Endodermal cell (in vitro differentiated cells): ENCODE results near the gene FGF14. TPM values are rescaled to one million over a fixed set of nuclear protein-coding genes. Genes with fewer than 3 reads are reported as not detected.

Experiments
- DNase-seq: peaks from one replicate; pipeline ENCODE4 v3.0.0-alpha.2; 2017
- H3K27ac ChIP-seq: 2 replicates; pipeline ENCODE4 v1.5.1; 2013; ENCODE audit warnings: mild to moderate bottlenecking, low read depth, low read length, moderate library complexity
- H3K27me3 ChIP-seq: 2 replicates; pipeline ENCODE4 v1.6.1; 2013; ENCODE audit warnings: mild to moderate bottlenecking, low read length, moderate library complexity; ENCODE audit not compliant: insufficient read depth, control insufficient read depth, poor library complexity, severe bottlenecking
- H3K36me3 ChIP-seq: 2 replicates; pipeline ENCODE4 v1.7.0; 2013; ENCODE audit warnings: mild to moderate bottlenecking, low read length, moderate library complexity; ENCODE audit not compliant: control insufficient read depth, insufficient read depth
- H3K4me1 ChIP-seq: one replicate; pipeline ENCODE4 v1.7.0; 2013; ENCODE audit warnings: low read length; ENCODE audit not compliant: control insufficient read depth, insufficient read depth
- H3K4me3 ChIP-seq: 2 replicates; pipeline ENCODE4 v1.5.1; 2013; ENCODE audit warnings: mild to moderate bottlenecking, low read length, moderate library complexity
- H3K9ac ChIP-seq: 2 replicates; pipeline ENCODE4 v1.6.1; 2013; ENCODE audit warnings: mild to moderate bottlenecking, low read length, moderate library complexity; ENCODE audit not compliant: poor library complexity, severe bottlenecking; ENCODE audit errors: extremely low read depth
- H3K9me3 ChIP-seq: 2 replicates; pipeline ENCODE4 v1.6.1; 2013; ENCODE audit warnings: mild to moderate bottlenecking, low read length, moderate library complexity; ENCODE audit not compliant: control insufficient read depth
- H3K27ac Mint-ChIP-seq: 2 replicates; pipeline ENCODE4 v1.8.0; 2020; ENCODE audit warnings: mixed read lengths
- H3K27me3 Mint-ChIP-seq: 2 replicates; pipeline ENCODE4 v1.8.0; 2021; ENCODE audit warnings: mild to moderate bottlenecking, mixed read lengths; ENCODE audit not compliant: insufficient read depth
- H3K36me3 Mint-ChIP-seq: 2 replicates; pipeline ENCODE4 v1.8.0; 2020; ENCODE audit warnings: low read depth, mixed read lengths
- H3K4me1 Mint-ChIP-seq: 2 replicates; pipeline ENCODE4 v1.8.0; 2020; ENCODE audit warnings: mixed read lengths
- H3K4me3 Mint-ChIP-seq: 2 replicates; pipeline ENCODE4 v1.8.0; 2020; ENCODE audit warnings: mild to moderate bottlenecking, moderate library complexity, mixed read lengths
- H3K9me3 Mint-ChIP-seq: 2 replicates; pipeline ENCODE4 v1.8.0; 2020; ENCODE audit warnings: mild to moderate bottlenecking, mixed read lengths
- WGBS, 2 experiments: methylation state at CpG; one replicate each; pipeline versions ENCODE4 v1.1.5 to v1.1.7; 2013; ENCODE audit warnings: missing lambda C conversion rate in 2 of 2, mixed read lengths in 1 of 2; ENCODE audit not compliant: insufficient coverage in 1 of 2, insufficient read length in 1 of 2; 5-methylcytosine and 5-hydroxymethylcytosine counted together
- total RNA-seq, 2 donors: library from RNA; stranded (reverse); fragmentation: NEBNext Ultra II Directional in 1 of 2; extraction: Animal tissue kit (Norgen Biotek cat#: 25700) in 1 of 2; gene quantifications; 2 replicates in 1 of 2; 3 replicates in 1 of 2; pipeline ENCODE4 v1.2.1, GENCODE V29; 2021
- TF ChIP-seq, protein P1 (sequence below): fragments of 200-600 bp; sonication (generic); conservative IDR thresholded peaks from 2 replicates; pipeline ENCODE4 v1.5.0; 2021; ENCODE audit warnings: antibody characterized with exemption, mild to moderate bottlenecking

Gene FGF14
- total RNA-seq, 2 donors from 2014 or later: 0.15 to 0.26 TPM

DNA sequence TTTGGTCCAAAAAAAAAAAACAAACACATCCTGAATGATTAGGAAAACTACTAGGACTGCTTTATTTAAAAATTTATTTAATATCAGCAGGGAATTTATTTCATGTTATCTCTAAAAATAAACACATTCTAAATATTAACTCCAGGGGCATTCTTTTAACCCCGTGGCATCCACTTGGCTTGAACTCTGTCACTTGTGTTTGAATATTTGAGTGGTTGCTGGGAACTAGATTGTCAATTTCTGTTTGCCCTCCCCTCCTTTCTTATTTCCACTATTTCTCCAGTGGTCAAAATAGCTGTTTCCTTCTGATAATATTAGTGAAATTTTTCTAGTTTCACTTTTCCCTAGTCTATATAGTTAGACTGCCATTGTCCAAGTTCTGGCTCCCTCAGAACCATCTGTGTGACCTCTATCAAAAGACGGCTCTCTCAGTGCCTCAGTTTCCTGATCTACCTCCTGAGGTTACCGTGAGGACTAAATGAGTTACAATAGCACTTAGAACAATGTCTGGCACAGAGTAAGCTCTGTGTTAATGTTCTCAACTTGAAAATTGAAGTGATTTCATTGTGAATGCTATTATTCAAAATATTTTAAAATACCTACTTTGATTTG, 107.3 kb downstream of the FGF14 start:
- no peaks in the 10 kb centered on the region for H3K27me3 ChIP-seq
- H3K9ac ChIP-seq: no peak overlapping the region
- peaks cover 5% of the 10 kb centered on the region for H3K4me1 ChIP-seq
- H3K4me3 Mint-ChIP-seq: no peak overlapping the region
- H3K9me3 ChIP-seq: no peaks in the 10 kb centered on the region
- H3K27ac ChIP-seq: no peak overlapping the region
- no peak overlapping the region for H3K27ac Mint-ChIP-seq
- no peaks in the 10 kb centered on the region for H3K36me3 ChIP-seq
- no peaks in the 10 kb centered on the region for H3K9me3 Mint-ChIP-seq
- DNase-seq: no peak
- no peak overlapping the region for H3K4me3 ChIP-seq
- no peaks in the 10 kb centered on the region for H3K27me3 Mint-ChIP-seq
- TF ChIP-seq, protein P1, sequence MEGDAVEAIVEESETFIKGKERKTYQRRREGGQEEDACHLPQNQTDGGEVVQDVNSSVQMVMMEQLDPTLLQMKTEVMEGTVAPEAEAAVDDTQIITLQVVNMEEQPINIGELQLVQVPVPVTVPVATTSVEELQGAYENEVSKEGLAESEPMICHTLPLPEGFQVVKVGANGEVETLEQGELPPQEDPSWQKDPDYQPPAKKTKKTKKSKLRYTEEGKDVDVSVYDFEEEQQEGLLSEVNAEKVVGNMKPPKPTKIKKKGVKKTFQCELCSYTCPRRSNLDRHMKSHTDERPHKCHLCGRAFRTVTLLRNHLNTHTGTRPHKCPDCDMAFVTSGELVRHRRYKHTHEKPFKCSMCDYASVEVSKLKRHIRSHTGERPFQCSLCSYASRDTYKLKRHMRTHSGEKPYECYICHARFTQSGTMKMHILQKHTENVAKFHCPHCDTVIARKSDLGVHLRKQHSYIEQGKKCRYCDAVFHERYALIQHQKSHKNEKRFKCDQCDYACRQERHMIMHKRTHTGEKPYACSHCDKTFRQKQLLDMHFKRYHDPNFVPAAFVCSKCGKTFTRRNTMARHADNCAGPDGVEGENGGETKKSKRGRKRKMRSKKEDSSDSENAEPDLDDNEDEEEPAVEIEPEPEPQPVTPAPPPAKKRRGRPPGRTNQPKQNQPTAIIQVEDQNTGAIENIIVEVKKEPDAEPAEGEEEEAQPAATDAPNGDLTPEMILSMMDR: no peak
- H3K4me1 Mint-ChIP-seq: no peaks in the 10 kb centered on the region
- H3K36me3 Mint-ChIP-seq: no peaks in the 10 kb centered on the region
- WGBS, 2 experiments: 90 to 95% methylated on average over 2 of the region's 3 CpGs

DNA sequence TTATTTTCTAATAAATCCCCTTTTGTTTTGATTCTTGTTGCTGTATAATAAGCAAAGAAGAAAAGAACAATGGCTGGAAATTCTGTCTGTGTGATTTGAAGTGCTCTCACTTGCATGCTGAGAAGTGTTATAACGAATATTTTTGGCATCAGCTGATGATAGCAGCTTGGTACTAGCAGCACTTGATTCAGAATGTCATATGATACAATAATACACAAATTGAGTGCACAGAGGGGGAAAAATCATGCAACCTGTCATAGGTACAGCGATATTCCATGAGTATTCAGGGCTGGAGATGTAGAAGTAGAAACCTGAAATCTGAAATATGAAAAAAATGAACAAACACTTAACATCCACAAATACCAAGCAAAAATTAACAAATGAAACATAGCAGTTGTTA, 108.1 kb downstream of the FGF14 start:
- Mint-ChIP-seq H3K36me3 (no peaks in the 10 kb centered on the region), H3K4me1 (no peaks in the 10 kb centered on the region), H3K4me3 (no peak overlapping the region), H3K27ac (no peak overlapping the region), H3K27me3 (no peaks in the 10 kb centered on the region), H3K9me3 (no peaks in the 10 kb centered on the region)
- TF ChIP-seq, protein P1: no peak
- no peak for DNase-seq
- H3K4me1 ChIP-seq: peaks cover 5% of the 10 kb centered on the region
- WGBS, 2 experiments: 67 to 91% methylated on average over 1 of the region's 2 CpGs
- no peaks in the 10 kb centered on the region for H3K27me3 ChIP-seq
- no peak overlapping the region for H3K4me3 ChIP-seq
- H3K9ac ChIP-seq: no peak overlapping the region
- no peaks in the 10 kb centered on the region for H3K36me3 ChIP-seq
- H3K9me3 ChIP-seq: no peaks in the 10 kb centered on the region
- no peak overlapping the region for H3K27ac ChIP-seq

DNA sequence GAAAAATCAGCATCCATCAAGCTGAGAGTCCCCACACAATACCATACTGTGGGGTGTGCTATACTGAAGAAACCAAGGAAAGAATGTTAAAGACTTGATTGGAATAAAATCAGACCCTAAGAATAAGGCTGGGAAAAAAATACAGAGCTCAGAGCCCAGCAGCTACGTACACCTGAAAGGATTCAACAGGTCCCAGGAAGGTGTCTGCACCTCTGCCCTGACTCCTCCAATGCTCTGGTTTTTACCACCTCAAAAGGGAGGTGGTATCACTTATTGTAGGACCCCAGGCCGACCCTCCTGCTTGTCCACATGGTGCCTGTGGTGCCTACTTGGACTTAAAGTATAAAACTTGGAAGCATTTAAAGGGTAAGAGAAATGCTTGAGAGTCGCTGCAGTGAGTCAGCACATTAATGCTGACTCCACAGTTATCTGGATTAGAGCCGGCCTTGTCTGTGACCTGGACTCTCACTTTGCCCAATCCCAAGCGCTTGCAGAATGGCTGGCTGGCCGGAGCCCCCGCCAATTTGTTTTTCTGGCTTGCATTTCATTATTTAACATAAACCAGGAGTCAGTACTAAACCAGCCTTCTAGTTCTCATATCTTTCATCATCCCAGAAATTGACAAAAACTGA, 110.1 kb downstream of the FGF14 start:
- peaks cover 5% of the 10 kb centered on the region for H3K4me1 ChIP-seq
- no peaks in the 10 kb centered on the region for H3K27me3 ChIP-seq
- TF ChIP-seq, protein P1: no peak
- no peaks in the 10 kb centered on the region for H3K36me3 ChIP-seq
- H3K4me3 ChIP-seq: no peak overlapping the region
- Mint-ChIP-seq H3K27ac (no peak overlapping the region), H3K27me3 (no peaks in the 10 kb centered on the region), H3K4me3 (no peak overlapping the region), H3K9me3 (no peaks in the 10 kb centered on the region), H3K36me3 (no peaks in the 10 kb centered on the region), H3K4me1 (peaks cover 3% of the 10 kb centered on the region)
- no peaks in the 10 kb centered on the region for H3K9me3 ChIP-seq
- H3K9ac ChIP-seq: no peak overlapping the region
- no peak overlapping the region for H3K27ac ChIP-seq
- peak; percentile 62 for DNase-seq
- WGBS, 2 experiments: 86 to 93% methylated on average over 6 to 7 of the region's 7 CpGs
